ENCODE measurements around the gene SEC23B.
A peak's percentile ranks its signal among the peaks of the same experiment; 100 is the strongest.

SEC23B gene

GRCh38 chr20:18553746-18554145 lies 46.0 kb downstream of the SEC23B start:
- H2BK120ac ChIP-seq (ENCODE audit: low read depth, low read length), result no peak overlapping the region
- no peak overlapping the region for H3K4me3 ChIP-seq (ENCODE audit: low read length)
- H3K79me1 ChIP-seq (ENCODE audit: low read length), result no peaks in the 10 kb centered on the region
- no peak for DNase-seq
- H4K5ac ChIP-seq (ENCODE audit: low read length), result no peak overlapping the region
- H3K4me2 ChIP-seq (ENCODE audit: low read length), result no peak overlapping the region
- peaks cover 10% of the 10 kb centered on the region for H3K36me3 ChIP-seq (ENCODE audit: control insufficient read depth, insufficient read depth, low read length)
- H3K27ac ChIP-seq (ENCODE audit: low read depth, low read length), result no peak overlapping the region
- no peak overlapping the region for H3K18ac ChIP-seq (ENCODE audit: low read length)
- H4K8ac ChIP-seq (ENCODE audit: low read depth, low read length), result no peak overlapping the region
- no peak overlapping the region for H3K4ac ChIP-seq (ENCODE audit: low read depth, low read length)
- no peak overlapping the region for H2BK15ac ChIP-seq (replicated peaks; ENCODE audit: low read depth)
- H3K79me2 ChIP-seq (ENCODE audit: control insufficient read depth, insufficient read depth, low read length), result no peaks in the 10 kb centered on the region
- no peak overlapping the region for H2BK5ac ChIP-seq (ENCODE audit: low read length)
- no peaks in the 10 kb centered on the region for H3K4me1 ChIP-seq (ENCODE audit: control insufficient read depth, low read depth, low read length)
- H3K56ac ChIP-seq (ENCODE audit: low read length), result no peak overlapping the region
- H3K23ac ChIP-seq (ENCODE audit: low read length), result no peak overlapping the region
- no peaks in the 10 kb centered on the region for H3K27me3 ChIP-seq (ENCODE audit: insufficient read depth, low read length, poor library complexity)
- H2AK5ac ChIP-seq (ENCODE audit: low read length), result no peak overlapping the region
- WGBS (ENCODE audit: extremely low coverage, insufficient coverage, low lambda C conversion rate), result no CpG with 5 or more reads among the region's 8 CpGs
- no peak overlapping the region for H3K9ac ChIP-seq (ENCODE audit: low read length)

- Histone ChIP-seq H3K4me2 (ENCODE audit: low read length) (peak within 1 kb of the TSS; percentile 85), H3K4ac (ENCODE audit: low read depth, low read length) (peak within 1 kb of the TSS; percentile 70), H4K8ac (ENCODE audit: low read depth, low read length) (peak within 1 kb of the TSS; percentile 43), H2BK120ac (ENCODE audit: low read depth, low read length) (no peak within 1 kb of the TSS), H3K9ac (ENCODE audit: low read length) (peak within 1 kb of the TSS; percentile 97), H3K4me1 (ENCODE audit: control insufficient read depth, low read depth, low read length) (no peaks in the 10 kb centered on the region), H2BK5ac (ENCODE audit: low read length) (no peak within 1 kb of the TSS), H4K5ac (ENCODE audit: low read length) (peak within 1 kb of the TSS; percentile 93), H3K79me2 (ENCODE audit: control insufficient read depth, insufficient read depth, low read length) (peaks cover 5% of the 10 kb centered on the region), H3K18ac (ENCODE audit: low read length) (peak within 1 kb of the TSS; percentile 60), H2AK5ac (ENCODE audit: low read length) (no peak within 1 kb of the TSS), H3K27me3 (ENCODE audit: insufficient read depth, low read length, poor library complexity) (no peaks in the 10 kb centered on the region), H3K56ac (ENCODE audit: low read length) (peak within 1 kb of the TSS; percentile 99), H3K4me3 (ENCODE audit: low read length) (peak within 1 kb of the TSS; percentile 97), H2BK15ac (replicated peaks; ENCODE audit: low read depth) (no peak within 1 kb of the TSS), H3K36me3 (ENCODE audit: control insufficient read depth, insufficient read depth, low read length) (peaks cover 3% of the 10 kb centered on the region), H3K27ac (ENCODE audit: low read depth, low read length) (no peak within 1 kb of the TSS), H3K23ac (ENCODE audit: low read length) (no peak within 1 kb of the TSS), H3K79me1 (ENCODE audit: low read length) (peaks cover 2% of the 10 kb centered on the region)
- no CpG with 5 or more reads among the region's 51 CpGs for WGBS (ENCODE audit: extremely low coverage, insufficient coverage, low lambda C conversion rate)
- DNase-seq, result peak; percentile 95
These were observed 59.4 kb downstream of the SEC23B start, which contains the start of gene SMIM26 for GRCh38 chr20:18566892-18567738. TSS of gene SMIM26 (plus strand) at chr20:18567432. CDS start at chr20:18567479, 47 bp downstream.

GRCh38 chr20:18567739-18568091 lies 60.0 kb downstream of the SEC23B start:
- Histone ChIP-seq H2BK15ac (replicated peaks; ENCODE audit: low read depth) (no peak overlapping the region), H3K4ac (ENCODE audit: low read depth, low read length) (no peak overlapping the region)
- WGBS (ENCODE audit: extremely low coverage, insufficient coverage, low lambda C conversion rate), result no CpG with 5 or more reads among the region's 6 CpGs

GRCh38 chr20:18571009-18571408 lies 63.3 kb downstream of the SEC23B start:
- no peak for DNase-seq
- no peak overlapping the region for H3K4me2 ChIP-seq (ENCODE audit: low read length)
- H4K8ac ChIP-seq (ENCODE audit: low read depth, low read length), result no peak overlapping the region
- H2AK5ac ChIP-seq (ENCODE audit: low read length), result no peak overlapping the region
- peaks cover 5% of the 10 kb centered on the region for H3K79me2 ChIP-seq (ENCODE audit: control insufficient read depth, insufficient read depth, low read length)
- no peaks in the 10 kb centered on the region for H3K27me3 ChIP-seq (ENCODE audit: insufficient read depth, low read length, poor library complexity)
- H3K4ac ChIP-seq (ENCODE audit: low read depth, low read length), result no peak overlapping the region
- WGBS (ENCODE audit: extremely low coverage, insufficient coverage, low lambda C conversion rate), result no CpG with 5 or more reads among the region's 2 CpGs
- no peak overlapping the region for H2BK15ac ChIP-seq (replicated peaks; ENCODE audit: low read depth)
- H3K23ac ChIP-seq (ENCODE audit: low read length), result no peak overlapping the region
- H3K56ac ChIP-seq (ENCODE audit: low read length), result no peak overlapping the region
- peaks cover 2% of the 10 kb centered on the region for H3K79me1 ChIP-seq (ENCODE audit: low read length)
- H2BK120ac ChIP-seq (ENCODE audit: low read depth, low read length), result no peak overlapping the region
- H3K4me1 ChIP-seq (ENCODE audit: control insufficient read depth, low read depth, low read length), result no peaks in the 10 kb centered on the region
- no peak overlapping the region for H3K9ac ChIP-seq (ENCODE audit: low read length)
- no peak overlapping the region for H3K18ac ChIP-seq (ENCODE audit: low read length)
- peaks cover 3% of the 10 kb centered on the region for H3K36me3 ChIP-seq (ENCODE audit: control insufficient read depth, insufficient read depth, low read length)
- no peak overlapping the region for H3K27ac ChIP-seq (ENCODE audit: low read depth, low read length)
- no peak overlapping the region for H2BK5ac ChIP-seq (ENCODE audit: low read length)
- H4K5ac ChIP-seq (ENCODE audit: low read length), result no peak overlapping the region
- H3K4me3 ChIP-seq (ENCODE audit: low read length), result no peak overlapping the region

More at GRCh38 chr20:18567739-18568091, 60.0 kb downstream of the SEC23B start:
- Histone ChIP-seq H4K8ac (ENCODE audit: low read depth, low read length) (no peak overlapping the region), H3K79me2 (ENCODE audit: control insufficient read depth, insufficient read depth, low read length) (peaks cover 5% of the 10 kb centered on the region), H3K18ac (ENCODE audit: low read length) (no peak overlapping the region), H3K27me3 (ENCODE audit: insufficient read depth, low read length, poor library complexity) (no peaks in the 10 kb centered on the region), H2BK120ac (ENCODE audit: low read depth, low read length) (no peak overlapping the region), H3K4me3 (ENCODE audit: low read length) (peak overlapping the region; percentile 97), H3K79me1 (ENCODE audit: low read length) (peaks cover 2% of the 10 kb centered on the region), H2AK5ac (ENCODE audit: low read length) (no peak overlapping the region), H3K4me1 (ENCODE audit: control insufficient read depth, low read depth, low read length) (no peaks in the 10 kb centered on the region), H3K56ac (ENCODE audit: low read length) (peak overlapping the region; percentile 99), H3K9ac (ENCODE audit: low read length) (peak overlapping the region; percentile 97), H3K27ac (ENCODE audit: low read depth, low read length) (no peak overlapping the region), H3K36me3 (ENCODE audit: control insufficient read depth, insufficient read depth, low read length) (peaks cover 3% of the 10 kb centered on the region), H4K5ac (ENCODE audit: low read length) (no peak overlapping the region), H2BK5ac (ENCODE audit: low read length) (no peak overlapping the region), H3K23ac (ENCODE audit: low read length) (no peak overlapping the region), H3K4me2 (ENCODE audit: low read length) (peak overlapping the region; percentile 85)
- no peak for DNase-seq

- H4K8ac ChIP-seq (ENCODE audit: low read depth, low read length), result no peak overlapping the region
- no peak overlapping the region for H3K56ac ChIP-seq (ENCODE audit: low read length)
- no peak overlapping the region for H2BK15ac ChIP-seq (replicated peaks; ENCODE audit: low read depth)
- no peak overlapping the region for H2BK120ac ChIP-seq (ENCODE audit: low read depth, low read length)
- no peak overlapping the region for H2AK5ac ChIP-seq (ENCODE audit: low read length)
- WGBS (ENCODE audit: extremely low coverage, insufficient coverage, low lambda C conversion rate), result no CpG with 5 or more reads among the region's 2 CpGs
- peaks cover 3% of the 10 kb centered on the region for H3K36me3 ChIP-seq (ENCODE audit: control insufficient read depth, insufficient read depth, low read length)
- no peak overlapping the region for H3K27ac ChIP-seq (ENCODE audit: low read depth, low read length)
- H3K79me1 ChIP-seq (ENCODE audit: low read length), result peaks cover 2% of the 10 kb centered on the region
- no peak overlapping the region for H3K18ac ChIP-seq (ENCODE audit: low read length)
- H3K4me2 ChIP-seq (ENCODE audit: low read length), result no peak overlapping the region
- no peaks in the 10 kb centered on the region for H3K4me1 ChIP-seq (ENCODE audit: control insufficient read depth, low read depth, low read length)
- no peak overlapping the region for H3K9ac ChIP-seq (ENCODE audit: low read length)
- no peak overlapping the region for H3K4ac ChIP-seq (ENCODE audit: low read depth, low read length)
- H3K79me2 ChIP-seq (ENCODE audit: control insufficient read depth, insufficient read depth, low read length), result peaks cover 5% of the 10 kb centered on the region
- H4K5ac ChIP-seq (ENCODE audit: low read length), result no peak overlapping the region
- H3K4me3 ChIP-seq (ENCODE audit: low read length), result no peak overlapping the region
- DNase-seq, result no peak
- no peak overlapping the region for H3K23ac ChIP-seq (ENCODE audit: low read length)
- no peaks in the 10 kb centered on the region for H3K27me3 ChIP-seq (ENCODE audit: insufficient read depth, low read length, poor library complexity)
- no peak overlapping the region for H2BK5ac ChIP-seq (ENCODE audit: low read length)
These were observed 63.8 kb downstream of the SEC23B start for GRCh38 chr20:18571578-18571977.
